OCI-LY3 (cell line): ENCODE data around the gene C2.

ENCODE experiments used
- H2AFZ ChIP-seq: fragments of 200-600, 300-600 bp; shearing (Covaris generic); 2 replicates; pipeline ENCODE4 v1.6.0; 2014; ENCODE audit warnings: antibody characterized with exemption, low read depth, low read length
- H3K27ac ChIP-seq: fragments of 200-600, 300-600 bp; sonication (generic); 2 replicates; pipeline ENCODE4 v1.5.1; 2014; ENCODE audit warnings: mild to moderate bottlenecking, low read length, moderate library complexity, mixed read lengths
- H3K27me3 ChIP-seq: fragments of 200-600, 300-600 bp; sonication (generic); 2 replicates; pipeline ENCODE4 v1.6.1; 2014; ENCODE audit warnings: low read depth, low read length, mixed read lengths
- H3K36me3 ChIP-seq: fragments of 200-600, 300-600 bp; sonication (generic); replicated peaks from 2 replicates; pipeline ENCODE3; 2014; ENCODE audit warnings: low read depth, low read length, mixed read lengths
- H3K4me1 ChIP-seq: fragments of 300-600, 200-600 bp; sonication (generic); 2 replicates; pipeline ENCODE4 v1.6.1; 2014; ENCODE audit warnings: low read length, mixed read lengths
- H3K4me2 ChIP-seq: fragments of 200-600, 300-600 bp; sonication (generic); 2 replicates; pipeline ENCODE4 v1.6.1; 2014; ENCODE audit warnings: low read length, mixed read lengths
- H3K4me3 ChIP-seq: fragments of 300-600, 200-600 bp; sonication (generic); 2 replicates; pipeline ENCODE4 v1.5.1; 2014; ENCODE audit warnings: antibody characterized with exemption, mild to moderate bottlenecking, low read length, moderate library complexity
- H3K79me2 ChIP-seq: fragments of 300-600, 200-600 bp; shearing (Covaris generic); 2 replicates; pipeline ENCODE4 v1.6.1; 2014; ENCODE audit warnings: mild to moderate bottlenecking, low read length, mixed read lengths
- H3K9ac ChIP-seq: fragments of 300-600, 200-600 bp; shearing (Covaris generic); 2 replicates; pipeline ENCODE4 v1.6.0; 2014; ENCODE audit warnings: mild to moderate bottlenecking, low read length, moderate library complexity
- H3K9me3 ChIP-seq: fragments of 200-600, 300-600 bp; shearing (Covaris generic); 2 replicates; pipeline ENCODE4 v1.6.1; 2014; ENCODE audit warnings: low read length, mixed read lengths; ENCODE audit not compliant: insufficient read depth
- H4K20me1 ChIP-seq: fragments of 200-600, 300-600 bp; sonication (generic); 2 replicates; pipeline ENCODE4 v1.6.1; 2016; ENCODE audit warnings: low read length, mixed read lengths; ENCODE audit not compliant: insufficient read depth
- EZH2phosphoT487 ChIP-seq: fragments of 200-600 bp; shearing (Covaris generic); IDR thresholded peaks from 2 replicates; pipeline ENCODE4 v1.6.1; 2018; ENCODE audit warnings: antibody characterized with exemption, mixed run types, low read depth
- TF ChIP-seq, protein P1 (sequence below): fragments of 200-600, 300-600 bp; sonication (generic); IDR thresholded peaks from 2 replicates; pipeline ENCODE4 v1.5.1; 2014; ENCODE audit warnings: antibody characterized with exemption, low read length, low read depth

Gene C2

GRCh38 chr6:31911826-31912585, 15.5 kb upstream of the C2 start:
- H3K4me3 ChIP-seq, result no peak overlapping the region
- no peaks in the 10 kb centered on the region for H3K36me3 ChIP-seq
- no peak for TF ChIP-seq EZH2phosphoT487
- TF ChIP-seq, protein P1, sequence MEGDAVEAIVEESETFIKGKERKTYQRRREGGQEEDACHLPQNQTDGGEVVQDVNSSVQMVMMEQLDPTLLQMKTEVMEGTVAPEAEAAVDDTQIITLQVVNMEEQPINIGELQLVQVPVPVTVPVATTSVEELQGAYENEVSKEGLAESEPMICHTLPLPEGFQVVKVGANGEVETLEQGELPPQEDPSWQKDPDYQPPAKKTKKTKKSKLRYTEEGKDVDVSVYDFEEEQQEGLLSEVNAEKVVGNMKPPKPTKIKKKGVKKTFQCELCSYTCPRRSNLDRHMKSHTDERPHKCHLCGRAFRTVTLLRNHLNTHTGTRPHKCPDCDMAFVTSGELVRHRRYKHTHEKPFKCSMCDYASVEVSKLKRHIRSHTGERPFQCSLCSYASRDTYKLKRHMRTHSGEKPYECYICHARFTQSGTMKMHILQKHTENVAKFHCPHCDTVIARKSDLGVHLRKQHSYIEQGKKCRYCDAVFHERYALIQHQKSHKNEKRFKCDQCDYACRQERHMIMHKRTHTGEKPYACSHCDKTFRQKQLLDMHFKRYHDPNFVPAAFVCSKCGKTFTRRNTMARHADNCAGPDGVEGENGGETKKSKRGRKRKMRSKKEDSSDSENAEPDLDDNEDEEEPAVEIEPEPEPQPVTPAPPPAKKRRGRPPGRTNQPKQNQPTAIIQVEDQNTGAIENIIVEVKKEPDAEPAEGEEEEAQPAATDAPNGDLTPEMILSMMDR, result no peak
- H2AFZ ChIP-seq, result no peak overlapping the region
- no peak overlapping the region for H3K9ac ChIP-seq
- H3K79me2 ChIP-seq, result no peaks in the 10 kb centered on the region
- no peak overlapping the region for H3K4me2 ChIP-seq
- no peak overlapping the region for H3K27ac ChIP-seq
- H3K9me3 ChIP-seq, result no peaks in the 10 kb centered on the region
- H4K20me1 ChIP-seq, result no peaks in the 10 kb centered on the region
- H3K27me3 ChIP-seq, result no peaks in the 10 kb centered on the region
- H3K4me1 ChIP-seq, result peaks cover 33% of the 10 kb centered on the region

- Histone ChIP-seq H3K4me2 (no peak overlapping the region), H3K79me2 (no peaks in the 10 kb centered on the region), H2AFZ (no peak overlapping the region), H3K9ac (no peak overlapping the region), H3K4me1 (peaks cover 20% of the 10 kb centered on the region), H3K9me3 (no peaks in the 10 kb centered on the region), H3K27ac (no peak overlapping the region), H4K20me1 (no peaks in the 10 kb centered on the region), H3K4me3 (no peak overlapping the region), H3K36me3 (no peaks in the 10 kb centered on the region), H3K27me3 (no peaks in the 10 kb centered on the region)
- no peak for TF ChIP-seq EZH2phosphoT487
- TF ChIP-seq, protein P1, result no peak
These were observed 12.2 kb upstream of the C2 start for GRCh38 chr6:31915351-31915750.

DNA sequence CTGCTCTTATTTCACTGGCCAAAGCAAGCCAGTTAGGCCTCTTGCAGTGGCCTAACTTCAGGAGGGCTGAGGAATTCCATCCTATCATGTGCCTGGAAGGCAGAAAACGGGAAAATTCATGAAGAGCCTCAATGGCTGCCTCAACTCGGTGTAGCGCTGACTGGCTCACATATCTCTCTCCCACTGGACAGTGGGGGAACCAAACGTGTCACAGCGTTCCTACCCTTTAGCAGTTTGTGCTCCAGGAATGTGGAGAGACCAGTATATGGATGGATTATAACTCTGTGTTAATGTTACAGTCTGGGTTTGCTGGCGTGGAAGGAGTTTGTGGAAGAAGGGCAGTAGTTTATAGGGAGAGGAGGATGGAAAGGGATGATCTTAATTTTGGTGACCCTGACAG, 11.8 kb upstream of the C2 start:
- H3K9ac ChIP-seq, result no peak overlapping the region
- no peaks in the 10 kb centered on the region for H3K36me3 ChIP-seq
- H3K27ac ChIP-seq, result no peak overlapping the region
- H3K4me3 ChIP-seq, result no peak overlapping the region
- no peak overlapping the region for H2AFZ ChIP-seq
- H3K9me3 ChIP-seq, result no peaks in the 10 kb centered on the region
- H3K4me2 ChIP-seq, result no peak overlapping the region
- H3K79me2 ChIP-seq, result no peaks in the 10 kb centered on the region
- no peaks in the 10 kb centered on the region for H4K20me1 ChIP-seq
- peaks cover 20% of the 10 kb centered on the region for H3K4me1 ChIP-seq
- TF ChIP-seq, protein P1, result no peak
- TF ChIP-seq EZH2phosphoT487, result no peak
- no peaks in the 10 kb centered on the region for H3K27me3 ChIP-seq

- Histone ChIP-seq H3K4me1 (peaks cover 6% of the 10 kb centered on the region), H3K27ac (no peak overlapping the region), H4K20me1 (no peaks in the 10 kb centered on the region), H3K4me2 (no peak overlapping the region), H3K9ac (no peak overlapping the region), H3K27me3 (no peaks in the 10 kb centered on the region), H3K4me3 (no peak overlapping the region), H3K9me3 (no peaks in the 10 kb centered on the region), H3K36me3 (no peaks in the 10 kb centered on the region), H3K79me2 (no peaks in the 10 kb centered on the region), H2AFZ (no peak overlapping the region)
- no peak for TF ChIP-seq EZH2phosphoT487
- TF ChIP-seq, protein P1, result no peak
These were observed 9.3 kb upstream of the C2 start for GRCh38 chr6:31918069-31918720.
